K562 (cell line): Measurements from ENCODE around the gene ZBTB22. TPM values are rescaled to one million over a fixed set of nuclear protein-coding genes. Genes with fewer than 3 reads are reported as not detected.

Experiments
- ATAC-seq: fragments of 200-7000 bp; cut with Tn5 transposase; 3 replicates; pipeline ENCODE4 v1.9.1; 2020; ENCODE audit warnings: moderate library complexity
- BruUV-seq: library from RNA; stranded (reverse); fragments of 400-500 nt; replicated peaks from 2 replicates; lab custom pipeline; 2021; lab: Mats Ljungman, UMichigan
- CTCF ChIA-PET: fragments of 300-600 bp; formaldehyde crosslinking; extraction: SDS; loops from one replicate; lab custom pipeline; 2021; ENCODE audit warnings: low intra/inter-chr PET ratio; lab: Yijun Ruan, JAX
- POLR2A ChIA-PET: fragments of 300-600, 350-650 bp; sonication (Branson Sonifier 250); formaldehyde crosslinking; extraction: SDS; loops from one replicate; lab custom pipeline; 2021; ENCODE audit warnings: antibody characterized with exemption, inconsistent platforms; lab: Yijun Ruan, JAX
- DNase-seq, 4 experiments: peaks; one replicate each; pipeline versions ENCODE4 v3.0.0 to v3.0.0-alpha.2; 2011 to 2018; ENCODE audit warnings: low spot score in 3 of 4, mixed read lengths in 3 of 4; ENCODE audit errors: extremely low read depth in 1 of 4
- FAIRE-seq: peaks from 2 replicates; lab custom pipeline; 2011; peaks lifted over from hg19 to GRCh38; lab: Jason Lieb, UNC
- H2AFZ ChIP-seq: 2 replicates; pipeline ENCODE4 v1.6.0; 2011; ENCODE audit warnings: low read depth, low read length, control low read depth, inconsistent platforms
- H3K27ac ChIP-seq: fragments of 200-600 bp; 3 replicates; pipeline ENCODE4 v1.8.0; 2011; ENCODE audit warnings: low read depth, mild to moderate bottlenecking, control low read depth, inconsistent platforms, low read length, moderate library complexity, mixed read lengths; ENCODE audit errors: extremely low read depth
- H3K27me3 ChIP-seq, 2 experiments: fragments of 300-600 bp in 1 of 2; 2 replicates in 1 of 2; 3 replicates in 1 of 2; pipeline versions ENCODE4 v1.6.0 to v1.8.0; 2011; ENCODE audit warnings: inconsistent platforms in 2 of 2, low read length in 2 of 2, mild to moderate bottlenecking in 1 of 2, mixed read lengths in 1 of 2, moderate library complexity in 1 of 2; ENCODE audit not compliant: control insufficient read depth in 2 of 2, insufficient read depth in 2 of 2
- H3K36me3 ChIP-seq: fragments of 300-600 bp; 3 replicates; pipeline ENCODE4 v1.8.0; 2011; ENCODE audit warnings: mild to moderate bottlenecking, low read length, inconsistent platforms; ENCODE audit not compliant: control insufficient read depth, insufficient read depth
- H3K4me1 ChIP-seq, 2 experiments: fragments of 200-600 bp in 1 of 2; replicated peaks in 1 of 2; 2 replicates in 1 of 2; 3 replicates in 1 of 2; pipeline versions ENCODE4 v1.5.1 to v1.8.0; 2011; ENCODE audit warnings: inconsistent platforms in 2 of 2, low read length in 2 of 2, mild to moderate bottlenecking in 1 of 2, mixed read lengths in 1 of 2, moderate library complexity in 1 of 2; ENCODE audit not compliant: control insufficient read depth in 2 of 2, insufficient read depth in 2 of 2
- H3K4me2 ChIP-seq: 2 replicates; pipeline ENCODE4 v1.6.1; 2011; ENCODE audit warnings: low read length, control low read depth, inconsistent platforms, mixed read lengths; ENCODE audit not compliant: insufficient read depth
- H3K4me3 ChIP-seq: fragments of 200-600 bp; sonication (generic), shearing (Covaris generic); 2 replicates; pipeline ENCODE4 v1.5.1; 2016; ENCODE audit warnings: control low read depth, inconsistent platforms
- H3K79me2 ChIP-seq: fragments of 200-600 bp; 3 replicates; pipeline ENCODE4 v1.8.0; 2011; ENCODE audit warnings: low read length, inconsistent platforms; ENCODE audit not compliant: control insufficient read depth, insufficient read depth
- H3K9ac ChIP-seq, 2 experiments: 2 replicates each; pipeline versions ENCODE4 v1.6.0 to v1.6.1; 2011; ENCODE audit warnings: low read depth in 2 of 2, low read length in 2 of 2, control low read depth in 1 of 2, inconsistent platforms in 1 of 2, mild to moderate bottlenecking in 1 of 2, mixed read lengths in 1 of 2; ENCODE audit not compliant: insufficient read depth in 1 of 2
- H3K9me1 ChIP-seq: one replicate; pipeline ENCODE4 v1.6.0; 2011; ENCODE audit warnings: inconsistent platforms, mild to moderate bottlenecking, low read length, moderate library complexity; ENCODE audit not compliant: control insufficient read depth, insufficient read depth
- H3K9me3 ChIP-seq: replicated peaks from 2 replicates; pipeline ENCODE4 v1.5.1; 2011; ENCODE audit warnings: low read depth, low read length, inconsistent platforms; ENCODE audit not compliant: control insufficient read depth, insufficient read depth
- H4K20me1 ChIP-seq: replicated peaks from 2 replicates; pipeline ENCODE4 v1.6.1; 2011; ENCODE audit warnings: low read length, inconsistent platforms, mixed read lengths; ENCODE audit not compliant: control insufficient read depth, insufficient read depth
- ESRRA ChIP-seq: fragments of 450-650 bp; IDR thresholded peaks from 2 replicates; pipeline ENCODE4 v1.6.1; 2014; ENCODE audit warnings: low read depth, mild to moderate bottlenecking, moderate library complexity, borderline replicate concordance
- POLR2B ChIP-seq: fragments of 450-650 bp; IDR thresholded peaks from 2 replicates; pipeline ENCODE4 v1.6.1; 2018; ENCODE audit warnings: low read depth; ENCODE audit not compliant: partially characterized antibody
- POLR2G ChIP-seq: fragments of 200-400 bp; formaldehyde crosslinking; IDR thresholded peaks from 2 replicates; pipeline ENCODE4 v1.6.1; 2017; ENCODE audit warnings: low read depth, mild to moderate bottlenecking, antibody characterized with exemption, low read length, moderate library complexity
- SMAD4 ChIP-seq: fragments of 250-450 bp; sonication (Bioruptor Pico); conservative IDR thresholded peaks from 2 replicates; pipeline ENCODE4 v1.8.0; 2021; ENCODE audit warnings: inconsistent platforms, mild to moderate bottlenecking, moderate library complexity
- TEAD4 ChIP-seq, 2 experiments: sonication (generic) in 1 of 2; formaldehyde crosslinking in 1 of 2; IDR thresholded peaks; 2 replicates each; pipeline versions ENCODE4 v1.6.1 to v1.8.0; 2012 to 2022; ENCODE audit warnings: borderline replicate concordance in 1 of 2, inconsistent platforms in 1 of 2, low read length in 1 of 2, mild to moderate bottlenecking in 1 of 2, missing genetic modification reagents in 1 of 2
- ZNF263 ChIP-seq: sonication (generic); formaldehyde crosslinking; IDR thresholded peaks from 2 replicates; pipeline ENCODE4 v1.8.0; 2022; ENCODE audit warnings: mild to moderate bottlenecking, missing genetic modification reagents, borderline replicate concordance
- ZNF347 ChIP-seq: fragments of 450-650 bp; formaldehyde crosslinking; IDR thresholded peaks from 2 replicates; pipeline ENCODE4 v1.4.0; 2020; ENCODE audit warnings: low read depth, mild to moderate bottlenecking, moderate library complexity
- ZNF551 ChIP-seq: fragments of 250-450 bp; sonication (Bioruptor Pico); IDR thresholded peaks from 2 replicates; pipeline ENCODE4 v1.5.0; 2021; ENCODE audit warnings: mild to moderate bottlenecking, moderate library complexity
- WGBS: fragments of 100-300 bp; shearing (Covaris generic); methylation state at CpG from one replicate; pipeline ENCODE4 v1.1.6; 2016; ENCODE audit warnings: low coverage, mixed read lengths; ENCODE audit not compliant: insufficient coverage; ENCODE audit errors: missing lambda C conversion rate; 5-methylcytosine and 5-hydroxymethylcytosine counted together
- in situ Hi-C: fragments of 300-500 bp; cut with MboI; formaldehyde crosslinking; loops from 4 replicates; pipeline ENCODE4 v1.15.0; 2018; ENCODE audit warnings: inconsistent platforms, mixed read lengths
- intact Hi-C: fragments of 100-400 bp; cut with micrococcal nuclease; formaldehyde crosslinking; loops from 2 replicates; pipeline ENCODE4 v1.14.2; 2022
- polyA plus RNA-seq, 8 experiments: library from polyadenylated mRNA; depleted of rRNA in 4 of 8; stranded (reverse) in 5 of 8; unstranded in 3 of 8; fragments of >200 nt; fragmentation: Nextera tagmentation in 2 of 8; fragmentation: Illumina TruSeq in 1 of 8; extraction: Ambion mirVana in 2 of 8; extraction: Trizol in 1 of 8; gene quantifications; 2 replicates each; pipeline versions ENCODE4 v1.2.1 to v1.2.3, GENCODE V29; 2011 to 2014; ENCODE audit warnings: inconsistent platforms in 1 of 8, missing spikeins in 1 of 8
- total RNA-seq, 7 experiments: library from RNA; depleted of rRNA in 6 of 7; stranded (reverse); fragments of >200 nt in 6 of 7; fragmentation: Illumina TruSeq in 2 of 7; extraction: Trizol in 2 of 7; gene quantifications; 2 replicates each; pipeline versions ENCODE4 v1.2.1 to v1.2.3, GENCODE V29; 2011 to 2021; ENCODE audit warnings: low replicate concordance in 1 of 7
- TF ChIP-seq, protein P1 (sequence below): sonication (generic); formaldehyde crosslinking; IDR thresholded peaks from 2 replicates; pipeline ENCODE4 v1.8.0; 2022; ENCODE audit warnings: mild to moderate bottlenecking, missing genetic modification reagents
- TF ChIP-seq, protein P2 (sequence below): fragments of 200-800 bp; sonication (Bioruptor generic); IDR thresholded peaks from 2 replicates; pipeline ENCODE4 v1.6.1; 2017; ENCODE audit warnings: missing genetic modification characterization, missing compliant biosample characterization
- TF ChIP-seq, protein P3 (sequence below): sonication (generic); formaldehyde crosslinking; IDR thresholded peaks from 2 replicates; pipeline ENCODE4 v1.8.0; 2022; ENCODE audit warnings: missing genetic modification reagents, mild to moderate bottlenecking, moderate library complexity, borderline replicate concordance
- TF ChIP-seq, protein P4 (sequence below): sonication (generic); formaldehyde crosslinking; IDR thresholded peaks from 2 replicates; pipeline ENCODE4 v1.8.1; 2023; ENCODE audit warnings: mild to moderate bottlenecking, missing genetic modification reagents

Gene ZBTB22
- total and polyA plus RNA-seq, 9 of the 15 experiments (the other 6 are each of a cell fraction or from before 2014, with no cell fraction given), result 0.21 to 11.9 (median 7.1) TPM

DNA sequence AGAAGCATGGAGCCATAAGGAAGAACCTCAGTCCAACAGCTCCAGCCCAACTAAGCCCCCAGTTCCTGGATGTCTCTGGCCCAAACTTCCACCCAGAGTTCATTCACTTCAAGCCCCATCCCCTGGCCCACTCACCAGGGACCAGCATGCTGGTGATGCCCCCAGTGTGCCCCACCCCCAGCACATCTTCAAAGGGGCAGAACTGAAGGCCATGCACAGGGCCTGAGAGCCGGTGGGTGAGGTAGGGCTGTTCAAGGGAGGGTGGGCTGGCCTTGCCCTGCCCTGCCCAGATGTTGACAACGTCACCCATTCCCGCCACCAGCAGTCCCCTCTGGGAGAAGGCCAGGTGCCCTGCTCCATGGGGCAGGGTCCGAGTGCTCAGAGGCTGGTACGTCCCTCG, 37.0 kb downstream of the ZBTB22 start (continued):
- TF ChIP-seq, protein P1, sequence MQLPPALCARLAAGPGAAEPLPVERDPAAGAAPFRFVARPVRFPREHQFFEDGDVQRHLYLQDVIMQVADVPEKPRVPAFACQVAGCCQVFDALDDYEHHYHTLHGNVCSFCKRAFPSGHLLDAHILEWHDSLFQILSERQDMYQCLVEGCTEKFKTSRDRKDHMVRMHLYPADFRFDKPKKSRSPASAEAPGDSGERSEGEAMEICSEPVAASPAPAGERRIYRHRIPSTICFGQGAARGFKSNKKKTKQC, result 0 out of 2 replicates have a peak, but pooled peaks have one; percentile 30
- peak; percentile 55 for TF ChIP-seq POLR2G

DNA sequence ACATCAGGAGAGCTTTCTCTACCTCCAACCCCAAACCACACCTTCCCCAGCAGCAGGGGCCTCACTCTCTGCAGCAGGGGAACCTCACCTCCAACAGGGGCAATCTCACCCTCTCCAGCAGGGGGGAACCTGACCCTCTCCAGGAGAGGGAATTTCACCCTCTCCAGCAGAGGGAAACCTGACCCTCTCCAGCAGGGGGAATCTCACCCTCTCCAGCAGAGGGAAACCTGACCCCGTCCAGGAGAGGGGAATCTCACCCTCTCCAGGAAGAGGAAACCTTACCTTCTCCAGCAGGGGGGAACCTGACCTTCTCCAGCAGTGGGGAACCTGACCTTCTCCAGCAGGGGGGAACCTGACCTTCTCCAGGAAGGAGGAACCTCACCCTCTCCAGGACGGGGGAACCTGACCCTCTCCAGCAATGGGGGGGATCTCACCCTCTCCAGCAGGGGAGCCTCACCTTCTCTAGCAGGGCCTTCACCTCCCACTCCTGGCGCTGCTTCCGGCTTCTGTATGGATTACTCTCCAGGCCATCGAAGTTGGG, 37.5 kb downstream of the ZBTB22 start:
- Histone ChIP-seq H3K9me1 (no peaks in the 10 kb centered on the region), H3K9me3 (no peaks in the 10 kb centered on the region), H3K36me3 (peaks cover 90% of the 10 kb centered on the region), H3K27me3 (no peaks in the 10 kb centered on the region), H3K4me1 (peaks cover 21 to 39% of the 10 kb centered on the region in 2 experiments; a peak in 4 of 5 replicates), H3K79me2 (peaks cover 15% of the 10 kb centered on the region), H3K27ac (no peak overlapping the region), H4K20me1 (peaks cover 18% of the 10 kb centered on the region), H3K9ac (peak overlapping the region in 1 of 2 experiments; percentile 30; a peak in 2 of 4 replicates), H3K4me3 (no peak overlapping the region), H3K4me2 (no peak overlapping the region; the same call in 1 of the 2 replicates), H2AFZ (no peak overlapping the region)
- in situ Hi-C loops (loop anchor here (10.0 kb wide), 1 partner anchor 125 kb away; no protein-coding TSS in a partner anchor), intact Hi-C loops (loop anchor here (1.0 to 10.0 kb wide), 5 partner anchors 19 to 295 kb away; no protein-coding TSS in a partner anchor)
- no TSS peak for BruUV-seq
- FAIRE-seq (peak; percentile 93), ATAC-seq (peak; percentile 73), DNase-seq (peak; percentile 76 to 90 (median 82))
- CTCF ChIA-PET, result interaction anchor here (1.2 to 6.6 kb wide), 7 partner anchors 19 to 146 kb away, joined by 5 to 64 read pairs (median 14); partner anchors contain the start of genes CUTA, KIFC1 and RGL2
- POLR2A ChIA-PET, result interaction anchor here (0.6 to 8.1 kb wide), 6 partner anchors 8 to 96 kb away, joined by 3 to 90 read pairs (median 6); partner anchors contain the start of genes PFDN6, RPS18, VPS52 and WDR46
- 58% methylated on average over 5 of the region's 5 CpGs for WGBS
- TF ChIP-seq TEAD4 (IDR thresholded peaks at IDR 0.05; ENCODE audit: low read length), result peak; percentile 70
- TF ChIP-seq TEAD4 (CRISPR knock-in tag; IDR thresholded peaks at IDR 0.05; ENCODE audit: borderline replicate concordance), result no peak
- TF ChIP-seq ZNF551 (CRISPR knock-in tag), result no peak
- no peak for TF ChIP-seq ZNF347 (CRISPR knock-in tag)
- TF ChIP-seq, protein P2, sequence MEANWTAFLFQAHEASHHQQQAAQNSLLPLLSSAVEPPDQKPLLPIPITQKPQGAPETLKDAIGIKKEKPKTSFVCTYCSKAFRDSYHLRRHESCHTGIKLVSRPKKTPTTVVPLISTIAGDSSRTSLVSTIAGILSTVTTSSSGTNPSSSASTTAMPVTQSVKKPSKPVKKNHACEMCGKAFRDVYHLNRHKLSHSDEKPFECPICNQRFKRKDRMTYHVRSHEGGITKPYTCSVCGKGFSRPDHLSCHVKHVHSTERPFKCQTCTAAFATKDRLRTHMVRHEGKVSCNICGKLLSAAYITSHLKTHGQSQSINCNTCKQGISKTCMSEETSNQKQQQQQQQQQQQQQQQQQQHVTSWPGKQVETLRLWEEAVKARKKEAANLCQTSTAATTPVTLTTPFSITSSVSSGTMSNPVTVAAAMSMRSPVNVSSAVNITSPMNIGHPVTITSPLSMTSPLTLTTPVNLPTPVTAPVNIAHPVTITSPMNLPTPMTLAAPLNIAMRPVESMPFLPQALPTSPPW (CRISPR knock-in tag), result peak; percentile 83
- TF ChIP-seq ESRRA, result peak; percentile 95
- no peak for TF ChIP-seq POLR2B
- peak; percentile 38; the same call in 1 of the 2 replicates for TF ChIP-seq ZNF263 (CRISPR knock-in tag)
- peak; percentile 48; the same call in 1 of the 2 replicates for TF ChIP-seq SMAD4 (CRISPR knock-in tag)
- TF ChIP-seq, protein P3, sequence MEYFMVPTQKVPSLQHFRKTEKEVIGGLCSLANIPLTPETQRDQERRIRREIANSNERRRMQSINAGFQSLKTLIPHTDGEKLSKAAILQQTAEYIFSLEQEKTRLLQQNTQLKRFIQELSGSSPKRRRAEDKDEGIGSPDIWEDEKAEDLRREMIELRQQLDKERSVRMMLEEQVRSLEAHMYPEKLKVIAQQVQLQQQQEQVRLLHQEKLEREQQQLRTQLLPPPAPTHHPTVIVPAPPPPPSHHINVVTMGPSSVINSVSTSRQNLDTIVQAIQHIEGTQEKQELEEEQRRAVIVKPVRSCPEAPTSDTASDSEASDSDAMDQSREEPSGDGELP, result peak; percentile 82
- TF ChIP-seq, protein P4, sequence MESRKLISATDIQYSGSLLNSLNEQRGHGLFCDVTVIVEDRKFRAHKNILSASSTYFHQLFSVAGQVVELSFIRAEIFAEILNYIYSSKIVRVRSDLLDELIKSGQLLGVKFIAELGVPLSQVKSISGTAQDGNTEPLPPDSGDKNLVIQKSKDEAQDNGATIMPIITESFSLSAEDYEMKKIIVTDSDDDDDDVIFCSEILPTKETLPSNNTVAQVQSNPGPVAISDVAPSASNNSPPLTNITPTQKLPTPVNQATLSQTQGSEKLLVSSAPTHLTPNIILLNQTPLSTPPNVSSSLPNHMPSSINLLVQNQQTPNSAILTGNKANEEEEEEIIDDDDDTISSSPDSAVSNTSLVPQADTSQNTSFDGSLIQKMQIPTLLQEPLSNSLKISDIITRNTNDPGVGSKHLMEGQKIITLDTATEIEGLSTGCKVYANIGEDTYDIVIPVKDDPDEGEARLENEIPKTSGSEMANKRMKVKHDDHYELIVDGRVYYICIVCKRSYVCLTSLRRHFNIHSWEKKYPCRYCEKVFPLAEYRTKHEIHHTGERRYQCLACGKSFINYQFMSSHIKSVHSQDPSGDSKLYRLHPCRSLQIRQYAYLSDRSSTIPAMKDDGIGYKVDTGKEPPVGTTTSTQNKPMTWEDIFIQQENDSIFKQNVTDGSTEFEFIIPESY (CRISPR knock-in tag), result peak; percentile 89
